ENCODE data around the gene ENAH. TPM values are rescaled to one million over a fixed set of nuclear protein-coding genes. Genes with fewer than 3 reads are reported as not detected.
A peak's percentile ranks its signal among the peaks of the same experiment; 100 is the strongest.

Gene ENAH
- total RNA-seq, 1 experiment from 2014 or later = 285 TPM

- H4K91ac ChIP-seq (ENCODE audit: insufficient read length, low read depth, low read length) = no peak overlapping the region
- no peak for TF ChIP-seq CTCF (conservative IDR thresholded peaks at IDR 0.05)
- peaks cover 44% of the 10 kb centered on the region for H3K79me2 ChIP-seq (ENCODE audit: insufficient read depth, low read length)
- H3K4me2 ChIP-seq (ENCODE audit: insufficient read depth, insufficient read length, low read length) = no peak overlapping the region
- H4K20me1 ChIP-seq (ENCODE audit: control insufficient read depth, insufficient read depth, insufficient read length) = no peaks in the 10 kb centered on the region
- Mint-ChIP-seq H3K9me3 (no peaks in the 10 kb centered on the region), H3K36me3 (ENCODE audit: insufficient read depth in 1 of 3, low read depth in 3 of 3) (no peaks in the 10 kb centered on the region; a peak in 1 of 7 replicates), H3K27ac (peak overlapping the region in 2 of 3 experiments; percentile 84 to 87; a peak in 3 of 7 replicates), H3K4me1 (peaks cover 20 to 47% of the 10 kb centered on the region in 2 experiments), H3K27me3 (ENCODE audit: low read depth) (no peaks in the 10 kb centered on the region), H3K4me3 (no peak overlapping the region)
- H3K27me3 ChIP-seq (ENCODE audit: insufficient read depth, low read length) = no peaks in the 10 kb centered on the region
- H2AFZ ChIP-seq (ENCODE audit: low read length) = no peak overlapping the region
- no peak overlapping the region for H3K9ac ChIP-seq (ENCODE audit: extremely low read depth, insufficient read length, low read length)
- no peak for DNase-seq
- no peak overlapping the region for H3K18ac ChIP-seq (ENCODE audit: insufficient read length, low read depth, low read length)
- H2BK5ac ChIP-seq (ENCODE audit: insufficient read length, low read length) = no peak overlapping the region
- H3K27ac ChIP-seq (ENCODE audit: insufficient read length, low read depth, low read length) = no peak overlapping the region
- H3K4ac ChIP-seq (ENCODE audit: low read depth, low read length) = no peak overlapping the region
- H3K79me1 ChIP-seq (ENCODE audit: insufficient read depth, low read depth, low read length, poor library complexity, severe bottlenecking) = peaks cover 9% of the 10 kb centered on the region
- H4K8ac ChIP-seq (replicated peaks; ENCODE audit: insufficient read length, low read depth, low read length) = no peak overlapping the region
- no peak overlapping the region for H3K14ac ChIP-seq (ENCODE audit: insufficient read depth, low read length)
- no peak overlapping the region for H2BK120ac ChIP-seq (ENCODE audit: low read depth, low read length, poor library complexity, severe bottlenecking)
- H2BK20ac ChIP-seq (ENCODE audit: low read depth, low read length, poor library complexity, severe bottlenecking) = no peak overlapping the region
- no peak overlapping the region for H2BK15ac ChIP-seq (ENCODE audit: low read depth, low read length)
- H3K56ac ChIP-seq (ENCODE audit: insufficient read length, low read depth, low read length) = no peak overlapping the region
- H3K4me1 ChIP-seq (ENCODE audit: insufficient read depth, low read length) = no peaks in the 10 kb centered on the region; the same call in 1 of the 2 replicates
- H3K9me3 ChIP-seq (ENCODE audit: control insufficient read depth, low read depth, low read length) = no peaks in the 10 kb centered on the region
- WGBS (ENCODE audit: extremely low coverage, insufficient read length, low lambda C conversion rate) = no CpG with 5 or more reads among the region's 3 CpGs
- H3K23ac ChIP-seq (ENCODE audit: insufficient read length, low read depth, low read length) = no peak overlapping the region
- no peak overlapping the region for H3T11ph ChIP-seq (ENCODE audit: low read length)
- H2AK5ac ChIP-seq (ENCODE audit: insufficient read length, low read length) = no peak overlapping the region
- H4K5ac ChIP-seq (ENCODE audit: insufficient read length, low read depth, low read length) = no peak overlapping the region
- no peak overlapping the region for H2BK12ac ChIP-seq (ENCODE audit: insufficient read length, low read depth, low read length)
- H3K23me2 ChIP-seq (ENCODE audit: insufficient read length, low read depth, low read length, poor library complexity, severe bottlenecking) = no peaks in the 10 kb centered on the region
These were observed 60.4 kb downstream of the ENAH start for GRCh38 chr1:225592362-225593025.
